Psoas muscle (tissue), 8 donors: Measurements from ENCODE around the gene FRS3. TPM values are rescaled to one million over a fixed set of nuclear protein-coding genes. Genes with fewer than 3 reads are reported as not detected.

ENCODE experiments used
- ATAC-seq, 4 donors: fragments of 200-7000 bp; cut with Tn5 transposase; one replicate each; pipeline ENCODE4 v1.9.1; 2020; ENCODE audit warnings: moderate library complexity in 3 of 4, mild to moderate bottlenecking in 2 of 4
- DNase-seq, 2 donors: peaks; one replicate each; pipeline ENCODE4 v3.0.0-alpha.2; 2020
- H3K27ac ChIP-seq: fragments of 200-600 bp; one replicate; pipeline ENCODE4 v1.8.0; 2022
- H3K27me3 ChIP-seq, 3 donors: fragments of 200-600 bp in 1 of 3; one replicate each; pipeline versions ENCODE4 v1.6.1 to v1.8.0; 2013 to 2022; ENCODE audit warnings: low read length in 2 of 3, mild to moderate bottlenecking in 2 of 3, moderate library complexity in 1 of 3; ENCODE audit not compliant: insufficient read depth in 3 of 3
- H3K36me3 ChIP-seq, 2 donors: fragments of 200-600 bp in 1 of 2; one replicate each; pipeline versions ENCODE4 v1.6.1 to v1.8.0; 2013 to 2022; ENCODE audit warnings: low read depth in 1 of 2, mild to moderate bottlenecking in 1 of 2, moderate library complexity in 1 of 2; ENCODE audit not compliant: insufficient read depth in 1 of 2
- H3K4me1 ChIP-seq: fragments of 200-600 bp; one replicate; pipeline ENCODE4 v1.8.0; 2022
- H3K4me3 ChIP-seq: fragments of 200-600 bp; one replicate; pipeline ENCODE4 v1.8.0; 2022; ENCODE audit warnings: mild to moderate bottlenecking
- H3K9me3 ChIP-seq: fragments of 200-600 bp; one replicate; pipeline ENCODE4 v1.8.0; 2022
- WGBS, 3 donors: extraction: QIAGEN DNeasy Blood & Tissue Kit; methylation state at CpG; one replicate each; pipeline versions ENCODE4 v1.1.6 to v1.1.7; 2013; 5-methylcytosine and 5-hydroxymethylcytosine counted together
- intact Hi-C, 2 donors: fragments of 100-400 bp; cut with DNase I; formaldehyde crosslinking; loops; one replicate each; pipeline versions ENCODE4 v1.11.0 to v1.14.2; 2022
- polyA plus RNA-seq, 3 donors: library from polyadenylated mRNA; stranded (reverse); fragments of 200-250 nt; gene quantifications; one replicate each; pipeline ENCODE4 v1.2.3, GENCODE V29; 2013
- total RNA-seq, 4 donors: library from RNA; stranded (reverse); fragmentation: NEBNext Ultra II Directional in 2 of 4; extraction: Animal tissue kit (Norgen Biotek cat#: 25700) in 2 of 4; gene quantifications; one replicate each; pipeline versions ENCODE4 v1.2.1 to v1.2.4, GENCODE V29; 2021 to 2023
- TF ChIP-seq, protein P1 (sequence below): fragments of 200-600 bp; IDR thresholded peaks from one replicate; pipeline ENCODE4 v1.8.0; 2022; ENCODE audit warnings: antibody characterized with exemption
- donor health status: healthy with polysubstance abuse.
- donor health status: DM: no; HTN: no; CAD: no; lungs with moderate emphysema.
- donor health status: Bipolar disorder and iron deficiency.
- donor health status: healthy.
- donor health status: DM: yes; HTN: yes; CAD: no.
- donor health status: DM: no; HTN: no; CAD: no.
- donor health status: DM: no; HTN: no; CAD: no.
- donor health status: DM: yes; HTN: yes; CAD: no.

The FRS3 gene
- total and polyA plus RNA-seq, 7 donors: 4.0 to 6.8 (median 5.4) TPM

DNA sequence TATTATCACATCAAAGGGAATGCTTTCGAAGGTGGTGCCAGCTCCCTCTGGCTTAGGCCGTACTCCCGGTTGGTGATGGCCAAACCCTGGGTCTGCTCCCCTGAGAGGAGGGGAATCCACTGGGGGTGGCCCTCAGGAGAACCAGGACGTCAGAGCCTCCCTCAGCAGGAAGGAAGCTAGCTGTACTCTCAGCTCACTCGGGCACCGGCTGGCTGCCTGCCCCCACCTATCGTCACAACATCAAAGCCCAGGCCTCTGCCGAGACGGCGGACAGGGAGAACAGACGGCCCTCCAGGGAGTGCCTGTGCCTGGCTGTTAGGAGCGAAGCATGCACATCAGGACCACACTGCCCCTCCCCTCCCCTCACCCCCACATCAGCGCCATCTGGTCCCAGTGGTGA, 23.3 kb downstream of the FRS3 start:
- DNase-seq: no peak
- intact Hi-C loops: no loop called here
- no peak overlapping the region for H3K4me3 ChIP-seq
- H3K4me1 ChIP-seq: peaks cover 3% of the 10 kb centered on the region
- TF ChIP-seq, protein P1, sequence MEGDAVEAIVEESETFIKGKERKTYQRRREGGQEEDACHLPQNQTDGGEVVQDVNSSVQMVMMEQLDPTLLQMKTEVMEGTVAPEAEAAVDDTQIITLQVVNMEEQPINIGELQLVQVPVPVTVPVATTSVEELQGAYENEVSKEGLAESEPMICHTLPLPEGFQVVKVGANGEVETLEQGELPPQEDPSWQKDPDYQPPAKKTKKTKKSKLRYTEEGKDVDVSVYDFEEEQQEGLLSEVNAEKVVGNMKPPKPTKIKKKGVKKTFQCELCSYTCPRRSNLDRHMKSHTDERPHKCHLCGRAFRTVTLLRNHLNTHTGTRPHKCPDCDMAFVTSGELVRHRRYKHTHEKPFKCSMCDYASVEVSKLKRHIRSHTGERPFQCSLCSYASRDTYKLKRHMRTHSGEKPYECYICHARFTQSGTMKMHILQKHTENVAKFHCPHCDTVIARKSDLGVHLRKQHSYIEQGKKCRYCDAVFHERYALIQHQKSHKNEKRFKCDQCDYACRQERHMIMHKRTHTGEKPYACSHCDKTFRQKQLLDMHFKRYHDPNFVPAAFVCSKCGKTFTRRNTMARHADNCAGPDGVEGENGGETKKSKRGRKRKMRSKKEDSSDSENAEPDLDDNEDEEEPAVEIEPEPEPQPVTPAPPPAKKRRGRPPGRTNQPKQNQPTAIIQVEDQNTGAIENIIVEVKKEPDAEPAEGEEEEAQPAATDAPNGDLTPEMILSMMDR: no peak
- no peaks in the 10 kb centered on the region for H3K27me3 ChIP-seq
- no peaks in the 10 kb centered on the region for H3K36me3 ChIP-seq
- no peak overlapping the region for H3K27ac ChIP-seq
- no peaks in the 10 kb centered on the region for H3K9me3 ChIP-seq
- ATAC-seq: no peak
- 61 to 66% (median 64%) methylated on average over 13 of the region's 13 CpGs for WGBS, 3 donors

DNA sequence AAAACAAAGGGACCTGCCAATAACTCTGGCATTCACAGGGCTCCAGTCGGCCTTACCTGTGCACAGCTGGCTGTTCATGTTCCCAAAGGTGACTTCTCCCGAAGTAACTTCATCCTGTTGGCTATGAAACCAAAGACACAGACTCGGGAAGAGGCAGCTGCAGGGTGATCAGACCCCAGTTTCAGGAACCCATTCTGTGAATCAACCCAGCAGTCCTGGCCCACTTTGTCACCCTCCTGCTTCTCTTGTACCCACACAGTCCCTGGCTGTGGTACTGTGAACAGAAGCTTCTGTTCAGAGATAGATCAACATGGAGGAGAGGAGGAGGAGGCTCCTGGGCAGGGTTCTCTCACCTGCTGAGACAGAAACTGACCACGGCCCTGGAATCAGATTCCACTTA, 23.8 kb downstream of the FRS3 start:
- no peak for ATAC-seq
- Histone ChIP-seq H3K27ac (no peak overlapping the region), H3K27me3 (no peaks in the 10 kb centered on the region), H3K4me3 (no peak overlapping the region), H3K9me3 (no peaks in the 10 kb centered on the region), H3K36me3 (no peaks in the 10 kb centered on the region), H3K4me1 (peaks cover 3% of the 10 kb centered on the region)
- 69 to 72% (median 71%) methylated on average over 4 of the region's 4 CpGs for WGBS, 3 donors
- TF ChIP-seq, protein P1: no peak
- no peak for DNase-seq
- intact Hi-C loops: no loop called here

DNA sequence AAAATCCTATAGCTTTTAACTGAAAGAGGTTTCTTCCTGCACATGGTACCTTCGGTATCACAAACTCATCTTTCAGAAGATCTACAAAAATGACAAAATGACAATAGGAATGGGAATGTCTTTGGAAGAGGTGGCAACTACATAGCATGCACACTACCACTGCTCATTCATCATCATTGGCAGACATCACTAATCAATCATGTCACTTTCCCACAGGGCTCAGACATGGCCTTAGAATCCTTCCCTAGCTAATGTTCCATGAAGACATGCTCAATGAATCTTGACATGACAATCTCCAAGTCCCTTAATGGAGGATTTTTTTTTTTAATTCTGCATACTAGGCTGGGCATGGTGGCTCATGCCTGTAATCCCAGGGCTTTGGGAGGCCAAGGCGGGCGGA, 29.3 kb downstream of the FRS3 start:
- Histone ChIP-seq H3K27me3 (no peaks in the 10 kb centered on the region), H3K4me3 (no peak overlapping the region), H3K9me3 (no peaks in the 10 kb centered on the region), H3K27ac (no peak overlapping the region), H3K4me1 (no peaks in the 10 kb centered on the region), H3K36me3 (no peaks in the 10 kb centered on the region)
- ATAC-seq: no peak
- TF ChIP-seq, protein P1: no peak
- intact Hi-C loops: no loop called here
- DNase-seq: no peak
- WGBS, 3 donors: 95 to 98% (median 96%) methylated on average over 3 of the region's 3 CpGs

DNA sequence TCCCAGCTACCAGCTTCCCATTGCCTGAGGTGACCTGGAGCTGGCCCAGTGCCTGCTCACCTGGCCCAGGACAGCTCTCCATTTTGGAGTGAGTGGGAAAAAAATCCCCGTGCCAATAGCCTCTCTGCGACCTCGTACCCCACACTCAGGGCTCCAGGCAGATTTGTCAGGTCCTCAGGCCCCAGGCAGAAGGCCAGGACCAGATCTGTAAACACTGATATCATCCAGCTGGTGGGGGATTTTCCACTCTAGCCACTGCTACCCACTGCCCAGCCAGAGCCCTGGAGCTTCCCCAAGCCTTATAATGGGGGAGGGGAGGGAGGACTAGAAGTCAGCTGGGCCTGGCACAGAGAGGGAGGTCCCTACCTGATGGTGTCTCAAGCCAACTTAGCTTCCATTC, 31.2 kb downstream of the FRS3 start:
- no peaks in the 10 kb centered on the region for H3K36me3 ChIP-seq
- TF ChIP-seq, protein P1: no peak
- H3K9me3 ChIP-seq: no peaks in the 10 kb centered on the region
- 72 to 78% (median 77%) methylated on average over 3 of the region's 3 CpGs for WGBS, 3 donors
- no peak for ATAC-seq
- no peak for DNase-seq
- intact Hi-C loops: loop anchor here in 1 of 2 donors (10.0 kb wide), 1 partner anchor 1634 kb away; no protein-coding TSS in a partner anchor
- H3K4me1 ChIP-seq: no peaks in the 10 kb centered on the region
- no peak overlapping the region for H3K4me3 ChIP-seq
- no peak overlapping the region for H3K27ac ChIP-seq
- H3K27me3 ChIP-seq: no peaks in the 10 kb centered on the region

DNA sequence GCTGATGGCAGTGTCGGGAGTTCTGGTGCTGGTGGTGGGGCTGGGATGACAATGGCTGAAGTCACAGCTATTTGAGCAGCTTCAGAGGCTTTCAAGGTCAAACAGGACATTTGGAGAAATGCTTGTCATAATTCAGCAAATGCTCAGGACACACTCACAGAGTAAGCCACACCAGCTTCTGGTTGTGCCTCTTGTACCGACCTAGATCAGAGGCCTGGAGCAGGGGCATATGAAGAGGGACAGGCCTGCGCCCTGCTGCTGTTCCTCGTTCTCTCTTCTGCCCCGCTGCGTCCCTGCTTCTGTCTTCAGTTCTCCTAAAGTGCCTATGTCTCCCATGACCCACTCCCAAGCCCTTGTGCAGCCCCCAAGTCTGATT, 31.6 kb downstream of the FRS3 start:
- H3K27ac ChIP-seq: no peak overlapping the region
- H3K4me3 ChIP-seq: no peak overlapping the region
- TF ChIP-seq, protein P1: no peak
- no peak for ATAC-seq
- H3K9me3 ChIP-seq: no peaks in the 10 kb centered on the region
- H3K27me3 ChIP-seq: no peaks in the 10 kb centered on the region
- H3K4me1 ChIP-seq: no peaks in the 10 kb centered on the region
- intact Hi-C loops: loop anchor here in 1 of 2 donors (10.0 kb wide), 1 partner anchor 1633 kb away; no protein-coding TSS in a partner anchor
- 88 to 96% (median 94%) methylated on average over 6 of the region's 6 CpGs for WGBS, 3 donors
- H3K36me3 ChIP-seq: no peaks in the 10 kb centered on the region
- DNase-seq: no peak
